Transverse colon (tissue), 4 donors: ENCODE data around the gene PCSK7.

ENCODE experiments used
- POLR2A ChIP-seq: fragments of 450-650 bp; IDR thresholded peaks from one replicate; pipeline ENCODE4 v1.6.1; 2016; ENCODE audit warnings: antibody characterized with exemption, mild to moderate bottlenecking, moderate library complexity
- POLR2AphosphoS5 ChIP-seq, 3 donors: sonication (generic); formaldehyde crosslinking; IDR thresholded peaks; one replicate each; pipeline ENCODE4 v1.6.1; 2016; ENCODE audit warnings: antibody characterized with exemption in 3 of 3
- TF ChIP-seq, protein P1 (sequence below), 5 experiments: fragments of 200-600 bp in 3 of 5; fragments of 450-650 bp in 2 of 5; sonication (generic) in 3 of 5; IDR thresholded peaks; 1 replicate in 2 of 5; 2 replicates in 3 of 5; pipeline ENCODE4 v1.5.1; 2016 to 2017; ENCODE audit warnings: antibody characterized with exemption in 5 of 5, inconsistent platforms in 3 of 5, mild to moderate bottlenecking in 2 of 5, moderate library complexity in 1 of 5

DNA sequence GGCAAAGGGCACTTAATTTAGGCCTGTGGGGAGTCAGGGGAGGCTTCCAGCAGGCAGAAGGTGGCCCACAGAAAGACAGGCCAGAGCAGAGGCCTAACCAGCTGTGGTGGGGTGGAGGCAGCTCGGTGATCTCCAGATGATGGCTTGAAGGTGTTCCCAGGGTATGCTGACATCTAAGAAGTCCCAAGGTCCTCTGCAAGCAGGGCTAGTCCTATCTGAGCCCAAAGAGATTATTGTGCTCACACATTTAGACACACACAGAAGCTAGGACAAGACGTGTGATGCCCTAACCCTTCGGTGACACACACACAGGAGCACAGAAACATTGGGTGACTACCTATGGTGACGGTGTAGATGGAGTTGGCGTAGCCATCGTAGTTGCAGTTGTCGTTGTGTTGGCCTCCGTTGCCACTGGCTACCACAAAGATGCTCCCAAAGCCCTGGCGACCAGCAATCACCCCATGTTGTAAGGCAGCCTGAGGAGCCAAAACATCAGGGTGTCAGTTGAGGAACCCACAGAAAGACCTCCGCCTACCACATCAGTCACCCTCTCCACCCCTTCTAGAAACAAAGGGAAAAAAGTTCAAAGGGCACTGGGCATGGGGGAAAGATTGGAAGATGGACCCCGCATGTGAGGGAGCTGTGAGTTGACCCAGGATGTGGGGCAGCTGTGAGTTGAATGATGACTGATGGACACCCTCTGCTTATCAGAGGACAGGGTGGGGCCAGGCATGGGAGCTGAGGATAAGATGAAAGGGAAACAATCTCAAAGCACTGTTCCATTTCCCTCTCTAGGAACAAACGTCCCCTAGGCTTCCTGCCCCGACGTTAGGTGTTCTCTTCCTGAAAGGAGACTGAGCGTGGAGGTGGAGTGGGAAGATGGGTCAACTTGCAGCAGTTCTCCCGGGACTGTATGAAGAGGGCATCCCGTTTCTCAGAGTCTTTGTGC lies 7.9 kb downstream of the PCSK7 start:
- TF ChIP-seq, protein P1, sequence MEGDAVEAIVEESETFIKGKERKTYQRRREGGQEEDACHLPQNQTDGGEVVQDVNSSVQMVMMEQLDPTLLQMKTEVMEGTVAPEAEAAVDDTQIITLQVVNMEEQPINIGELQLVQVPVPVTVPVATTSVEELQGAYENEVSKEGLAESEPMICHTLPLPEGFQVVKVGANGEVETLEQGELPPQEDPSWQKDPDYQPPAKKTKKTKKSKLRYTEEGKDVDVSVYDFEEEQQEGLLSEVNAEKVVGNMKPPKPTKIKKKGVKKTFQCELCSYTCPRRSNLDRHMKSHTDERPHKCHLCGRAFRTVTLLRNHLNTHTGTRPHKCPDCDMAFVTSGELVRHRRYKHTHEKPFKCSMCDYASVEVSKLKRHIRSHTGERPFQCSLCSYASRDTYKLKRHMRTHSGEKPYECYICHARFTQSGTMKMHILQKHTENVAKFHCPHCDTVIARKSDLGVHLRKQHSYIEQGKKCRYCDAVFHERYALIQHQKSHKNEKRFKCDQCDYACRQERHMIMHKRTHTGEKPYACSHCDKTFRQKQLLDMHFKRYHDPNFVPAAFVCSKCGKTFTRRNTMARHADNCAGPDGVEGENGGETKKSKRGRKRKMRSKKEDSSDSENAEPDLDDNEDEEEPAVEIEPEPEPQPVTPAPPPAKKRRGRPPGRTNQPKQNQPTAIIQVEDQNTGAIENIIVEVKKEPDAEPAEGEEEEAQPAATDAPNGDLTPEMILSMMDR (IDR thresholded peaks at IDR 0.05) = no peak
- TF ChIP-seq POLR2A = no peak
- no peak for TF ChIP-seq POLR2AphosphoS5 (IDR thresholded peaks at IDR 0.05)
